BLaER1 treated with 17β-estradiol and CSF1 and Interleukin-3, amounts not matched to agents 10 nM and 100 nM (cell line): ENCODE measurements around the gene TPO.

Experiments used
- H3K27ac ChIP-seq, 11 experiments: shearing (Covaris generic); formaldehyde crosslinking; 2 replicates each; pipeline ENCODE4 v1.8.1; 2022
- H3K27me3 ChIP-seq, 11 experiments: shearing (Covaris generic); formaldehyde crosslinking; 2 replicates each; pipeline ENCODE4 v1.8.1; 2022
- H3K36me3 ChIP-seq, 11 experiments: shearing (Covaris generic); formaldehyde crosslinking; 2 replicates each; pipeline ENCODE4 v1.8.1; 2022
- H3K4me1 ChIP-seq, 10 experiments: shearing (Covaris generic); formaldehyde crosslinking; 2 replicates each; pipeline ENCODE4 v1.8.1; 2022
- H3K4me2 ChIP-seq, 11 experiments: shearing (Covaris generic); formaldehyde crosslinking; 2 replicates each; pipeline ENCODE4 v1.8.1; 2022
- H3K4me3 ChIP-seq, 10 experiments: shearing (Covaris generic); formaldehyde crosslinking; 2 replicates each; pipeline ENCODE4 v1.8.1; 2022
- H3K9ac ChIP-seq, 11 experiments: shearing (Covaris generic); formaldehyde crosslinking; 2 replicates each; pipeline ENCODE4 v1.8.1; 2022
- H3K9me3 ChIP-seq, 11 experiments: shearing (Covaris generic); formaldehyde crosslinking; replicated peaks in 1 of 11; 2 replicates each; pipeline ENCODE4 v1.8.1; 2022
- H4K20me1 ChIP-seq, 11 experiments: shearing (Covaris generic); formaldehyde crosslinking; 2 replicates each; pipeline ENCODE4 v1.8.1; 2022
- Cebpa-rat ChIP-seq, 11 experiments: shearing (Covaris generic); IDR thresholded peaks; 2 replicates each; pipeline ENCODE4 v1.8.1; 2022

TPO gene

DNA sequence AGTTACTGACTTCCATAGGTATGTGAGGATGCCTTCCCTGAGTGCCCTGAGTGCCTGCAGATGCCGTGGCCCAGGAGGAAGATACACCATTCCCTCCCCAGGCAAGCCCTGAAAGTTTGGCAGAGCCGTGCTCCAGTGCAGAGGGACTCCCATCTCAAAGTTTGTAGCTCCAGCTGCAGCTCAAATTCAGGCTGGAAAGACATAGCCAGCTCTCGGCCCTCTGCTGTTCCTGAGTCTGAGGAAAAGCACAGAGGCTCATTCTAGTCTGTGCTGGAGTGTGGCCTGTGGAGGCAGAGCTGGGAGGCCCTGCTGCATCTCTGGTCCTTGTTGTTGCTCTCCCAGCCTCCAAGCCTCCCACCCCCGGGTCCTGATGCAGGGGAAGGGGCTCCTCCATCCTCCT is 15.9 kb upstream of the TPO start:
- Histone ChIP-seq H3K27ac (no peak overlapping the region), H4K20me1 (peaks cover 0 to 53% (median 4%) of the 10 kb centered on the region in 11 experiments; a peak in 9 of 22 replicates), H3K4me3 (no peak overlapping the region), H3K4me2 (peak overlapping the region in 7 of 11 experiments; percentile 80 to 94 (median 93); a peak in 11 of 22 replicates), H3K4me1 (peaks cover 50 to 79% (median 70%) of the 10 kb centered on the region in 10 experiments), H3K9me3 (peaks cover 18 to 34% (median 24%) of the 10 kb centered on the region in 11 experiments), H3K27me3 (peaks cover 0 to 82% (median 0%) of the 10 kb centered on the region in 11 experiments; a peak in 11 of 22 replicates), H3K9ac (no peak overlapping the region), H3K36me3 (no peaks in the 10 kb centered on the region)
- no peak for TF ChIP-seq Cebpa-rat (IDR thresholded peaks at IDR 0.05)

DNA sequence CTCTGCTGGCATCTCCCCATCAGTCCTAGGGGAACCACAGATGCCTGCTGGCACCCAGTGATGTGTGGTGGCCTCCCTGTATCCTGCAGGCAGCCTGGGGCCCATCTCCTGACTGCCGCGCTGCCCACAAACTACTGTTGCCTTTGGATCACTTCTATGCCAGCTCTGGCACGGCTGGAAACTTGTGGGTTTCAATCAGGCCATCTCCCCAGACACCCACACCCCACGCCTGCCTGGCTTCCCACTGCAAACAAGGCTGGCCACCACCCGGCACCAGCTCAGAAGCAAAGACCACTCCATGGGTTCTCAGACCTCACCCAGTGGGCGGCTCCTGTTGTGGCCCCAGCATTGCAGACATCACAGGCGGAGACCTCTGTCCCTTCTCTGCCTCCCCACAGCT is 15.1 kb upstream of the TPO start:
- Histone ChIP-seq H3K27me3 (peaks cover 0 to 87% (median 0%) of the 10 kb centered on the region in 11 experiments; a peak in 11 of 22 replicates), H3K9ac (no peak overlapping the region), H3K27ac (no peak overlapping the region), H3K4me1 (peaks cover 50 to 81% (median 70%) of the 10 kb centered on the region in 10 experiments), H3K9me3 (peaks cover 27 to 39% (median 31%) of the 10 kb centered on the region in 11 experiments), H3K36me3 (no peaks in the 10 kb centered on the region), H3K4me2 (peak overlapping the region; percentile 77 to 94 (median 86); a peak in 20 of 22 replicates), H3K4me3 (no peak overlapping the region; a peak in 1 of 20 replicates), H4K20me1 (peaks cover 0 to 53% (median 4%) of the 10 kb centered on the region in 11 experiments; a peak in 9 of 22 replicates)
- TF ChIP-seq Cebpa-rat (IDR thresholded peaks at IDR 0.05): no peak

DNA sequence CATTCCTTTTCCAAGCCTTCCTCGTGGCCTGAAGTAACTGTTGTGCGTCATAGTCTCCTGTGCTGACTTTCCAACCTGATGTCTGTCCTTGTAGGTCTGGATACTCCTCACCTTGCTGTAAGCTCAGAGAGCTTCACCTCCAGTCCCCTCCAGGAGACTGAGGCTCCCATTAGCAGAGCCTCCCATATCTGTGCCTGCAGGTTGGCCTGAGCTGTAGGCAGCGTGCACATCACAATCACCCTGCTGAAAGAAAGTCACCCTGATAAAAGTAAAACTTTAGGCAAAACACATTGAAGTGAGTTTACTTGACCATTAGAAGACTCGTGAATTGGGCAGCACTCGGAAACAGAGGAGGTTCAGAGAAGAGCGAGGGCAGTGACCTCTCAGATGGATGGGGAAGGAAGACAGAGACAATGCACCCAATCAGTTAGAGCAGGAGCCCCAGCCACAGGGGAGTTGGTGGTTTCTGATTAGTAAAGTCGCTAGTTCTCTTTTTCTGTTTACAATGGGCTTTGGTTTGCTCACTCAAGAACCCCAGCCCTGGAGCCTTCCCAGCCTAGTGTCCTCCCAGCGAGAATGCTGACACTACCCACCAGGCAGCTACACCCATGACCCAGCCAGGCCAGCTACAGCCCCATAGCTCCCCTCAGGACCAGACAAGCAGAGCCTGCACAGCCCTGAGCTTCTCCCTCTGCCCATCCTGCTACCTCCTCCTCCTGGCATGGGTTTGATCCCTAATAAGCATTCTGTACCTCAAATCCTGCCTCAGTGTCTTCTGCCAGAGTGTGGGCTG is 12.1 kb upstream of the TPO start:
- peaks cover 43 to 74% (median 57%) of the 10 kb centered on the region in 10 experiments for H3K4me1 ChIP-seq
- H3K4me2 ChIP-seq: peak overlapping the region; percentile 79 to 94 (median 86)
- peaks cover 0 to 93% (median 0%) of the 10 kb centered on the region in 11 experiments; a peak in 11 of 22 replicates for H3K27me3 ChIP-seq
- no peak overlapping the region for H3K4me3 ChIP-seq
- H3K9ac ChIP-seq: 0 out of 22 replicates have a peak overlapping the region, but pooled peaks of 1 of the 11 experiments have one; percentile 11
- peaks cover 15 to 29% (median 24%) of the 10 kb centered on the region in 11 experiments for H3K9me3 ChIP-seq
- no peak for TF ChIP-seq Cebpa-rat (IDR thresholded peaks at IDR 0.05)
- peaks cover 0 to 48% (median 4%) of the 10 kb centered on the region in 11 experiments; a peak in 9 of 22 replicates for H4K20me1 ChIP-seq
- H3K36me3 ChIP-seq: no peaks in the 10 kb centered on the region
- H3K27ac ChIP-seq: 0 out of 22 replicates have a peak overlapping the region, but pooled peaks of 1 of the 11 experiments have one; percentile 23

- H3K4me3 ChIP-seq: no peak overlapping the region
- H3K36me3 ChIP-seq: no peaks in the 10 kb centered on the region
- no peak for TF ChIP-seq Cebpa-rat (IDR thresholded peaks at IDR 0.05)
- no peak overlapping the region for H3K27ac ChIP-seq
- H3K9me3 ChIP-seq: peaks cover 15 to 26% (median 22%) of the 10 kb centered on the region in 11 experiments
- H3K4me2 ChIP-seq: peak overlapping the region in 10 of 11 experiments; percentile 79 to 94 (median 86); a peak in 20 of 22 replicates
- peaks cover 0 to 93% (median 0%) of the 10 kb centered on the region in 11 experiments; a peak in 11 of 22 replicates for H3K27me3 ChIP-seq
- no peak overlapping the region for H3K9ac ChIP-seq
- peaks cover 0 to 47% (median 4%) of the 10 kb centered on the region in 11 experiments; a peak in 9 of 22 replicates for H4K20me1 ChIP-seq
- H3K4me1 ChIP-seq: peaks cover 40 to 69% (median 54%) of the 10 kb centered on the region in 10 experiments
Measured at GRCh38 chr2:1402064-1402463, 11.2 kb upstream of the TPO start.

DNA sequence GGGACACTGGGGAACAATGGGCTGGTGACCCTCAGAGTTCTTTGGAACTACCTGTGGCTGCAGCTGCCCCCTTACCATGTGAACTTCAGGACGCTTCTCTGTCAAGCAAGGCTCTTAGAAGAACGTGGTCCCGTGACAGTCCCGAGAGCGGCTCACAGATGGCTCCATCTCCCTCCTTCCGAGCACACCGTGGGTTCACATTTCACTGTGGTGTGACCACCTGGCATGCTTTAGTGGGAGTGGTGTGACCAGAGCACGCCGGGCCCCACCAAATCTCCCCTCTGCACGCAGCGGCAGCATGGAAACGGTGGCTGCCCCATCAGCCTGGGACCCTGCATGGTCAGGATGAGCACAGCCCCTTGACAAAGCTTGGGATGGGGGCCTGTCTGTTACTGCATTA is 9.7 kb upstream of the TPO start:
- Histone ChIP-seq H3K4me2 (peak overlapping the region in 2 of 11 experiments; percentile 8 to 33; a peak in 1 of 22 replicates), H3K27ac (no peak overlapping the region), H3K9me3 (peaks cover 15 to 26% (median 22%) of the 10 kb centered on the region in 11 experiments), H3K36me3 (no peaks in the 10 kb centered on the region), H3K4me1 (peaks cover 33 to 62% (median 47%) of the 10 kb centered on the region in 10 experiments), H3K9ac (no peak overlapping the region), H3K27me3 (peaks cover 0 to 92% (median 0%) of the 10 kb centered on the region in 11 experiments; a peak in 10 of 22 replicates), H3K4me3 (no peak overlapping the region), H4K20me1 (peaks cover 0 to 32% (median 2%) of the 10 kb centered on the region in 11 experiments; a peak in 9 of 22 replicates)
- TF ChIP-seq Cebpa-rat (IDR thresholded peaks at IDR 0.05): no peak

DNA sequence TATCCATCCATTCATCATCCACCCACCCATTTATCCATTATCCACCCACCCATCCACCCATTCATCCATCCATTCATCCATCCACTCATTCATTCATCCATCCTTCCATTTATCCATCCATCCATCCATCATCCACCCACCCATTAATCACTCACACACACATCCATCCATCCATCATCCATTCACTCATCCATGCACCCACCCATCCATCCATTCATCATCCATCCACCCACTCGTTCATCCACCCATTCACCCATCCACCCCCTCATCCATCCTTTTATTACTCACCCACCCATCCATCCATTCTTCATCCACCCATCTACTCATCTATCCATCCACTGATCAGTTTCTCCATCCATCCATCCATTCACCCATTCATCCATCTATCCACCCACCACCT is 8.1 kb upstream of the TPO start:
- TF ChIP-seq Cebpa-rat (IDR thresholded peaks at IDR 0.05): no peak
- H3K4me1 ChIP-seq: peaks cover 17 to 53% (median 34%) of the 10 kb centered on the region in 10 experiments
- H3K36me3 ChIP-seq: no peaks in the 10 kb centered on the region

DNA sequence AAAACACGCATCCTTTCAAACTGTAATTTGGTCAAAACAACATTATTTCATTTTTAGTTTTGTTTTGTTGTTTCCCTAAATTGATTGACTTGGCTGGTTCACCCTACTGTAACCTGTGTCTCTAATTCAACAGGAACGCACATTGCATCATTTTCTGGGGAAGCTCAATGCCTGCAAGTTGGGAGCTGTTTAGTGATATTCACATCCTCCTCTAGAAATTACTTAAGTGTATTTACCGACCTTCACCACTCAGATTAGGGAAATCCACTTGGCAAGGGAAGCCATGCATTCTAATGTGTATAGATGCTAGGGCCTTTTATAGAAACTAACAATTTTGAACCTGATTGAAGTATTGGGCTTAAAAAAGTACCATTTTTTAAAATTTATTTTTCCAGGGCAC is 7.3 kb upstream of the TPO start:
- no peak overlapping the region for H3K4me3 ChIP-seq
- H3K9ac ChIP-seq: no peak overlapping the region
- H3K27me3 ChIP-seq: peaks cover 0 to 79% (median 0%) of the 10 kb centered on the region in 11 experiments; a peak in 7 of 22 replicates
- H3K27ac ChIP-seq: no peak overlapping the region
- H3K9me3 ChIP-seq: peaks cover 15 to 26% (median 22%) of the 10 kb centered on the region in 11 experiments
- no peaks in the 10 kb centered on the region for H3K36me3 ChIP-seq
- H4K20me1 ChIP-seq: peaks cover 0 to 11% (median 0%) of the 10 kb centered on the region in 11 experiments; a peak in 3 of 22 replicates
- H3K4me1 ChIP-seq: peaks cover 9 to 45% (median 26%) of the 10 kb centered on the region in 10 experiments
- no peak for TF ChIP-seq Cebpa-rat (IDR thresholded peaks at IDR 0.05)
- peak overlapping the region in 1 of 11 experiments; percentile 7; a peak in 1 of 22 replicates for H3K4me2 ChIP-seq

More for the DNA sequence above, 8.1 kb upstream of the TPO start:
- no peak overlapping the region for H3K4me2 ChIP-seq
- H3K9me3 ChIP-seq: peaks cover 15 to 26% (median 22%) of the 10 kb centered on the region in 11 experiments
- no peak overlapping the region for H3K27ac ChIP-seq
- H4K20me1 ChIP-seq: peaks cover 0 to 16% (median 0%) of the 10 kb centered on the region in 11 experiments; a peak in 4 of 22 replicates
- H3K9ac ChIP-seq: no peak overlapping the region
- no peak overlapping the region for H3K4me3 ChIP-seq
- peaks cover 0 to 82% (median 0%) of the 10 kb centered on the region in 11 experiments; a peak in 7 of 22 replicates for H3K27me3 ChIP-seq

GRCh38 chr2:1406434-1406833 is 6.8 kb upstream of the TPO start:
- peaks cover 6 to 40% (median 21%) of the 10 kb centered on the region in 10 experiments for H3K4me1 ChIP-seq
- peak overlapping the region in 2 of 11 experiments; percentile 2 to 7; a peak in 2 of 22 replicates for H3K4me2 ChIP-seq
- peaks cover 0 to 81% (median 0%) of the 10 kb centered on the region in 11 experiments; a peak in 7 of 22 replicates for H3K27me3 ChIP-seq
- no peak overlapping the region for H3K9ac ChIP-seq
- no peaks in the 10 kb centered on the region for H3K36me3 ChIP-seq
- peaks cover 15 to 26% (median 22%) of the 10 kb centered on the region in 11 experiments for H3K9me3 ChIP-seq
- H4K20me1 ChIP-seq: peaks cover 0 to 6% (median 0%) of the 10 kb centered on the region in 11 experiments; a peak in 2 of 22 replicates
- no peak for TF ChIP-seq Cebpa-rat (IDR thresholded peaks at IDR 0.05)
- H3K4me3 ChIP-seq: no peak overlapping the region
- no peak overlapping the region for H3K27ac ChIP-seq
